HG02870 (cell line): ENCODE results near the gene TNS1.

Experiments
- ATAC-seq: cut with Tn5 transposase; IDR thresholded peaks from one replicate; pipeline ENCODE4 v1.9.1; 2021; ENCODE audit warnings: mild to moderate bottlenecking, moderate library complexity; ENCODE audit not compliant: unreplicated experiment

Gene TNS1

GRCh38 chr2:217983276-217984233 lies 19.2 kb downstream of the TNS1 start:
- no peak for ATAC-seq

DNA sequence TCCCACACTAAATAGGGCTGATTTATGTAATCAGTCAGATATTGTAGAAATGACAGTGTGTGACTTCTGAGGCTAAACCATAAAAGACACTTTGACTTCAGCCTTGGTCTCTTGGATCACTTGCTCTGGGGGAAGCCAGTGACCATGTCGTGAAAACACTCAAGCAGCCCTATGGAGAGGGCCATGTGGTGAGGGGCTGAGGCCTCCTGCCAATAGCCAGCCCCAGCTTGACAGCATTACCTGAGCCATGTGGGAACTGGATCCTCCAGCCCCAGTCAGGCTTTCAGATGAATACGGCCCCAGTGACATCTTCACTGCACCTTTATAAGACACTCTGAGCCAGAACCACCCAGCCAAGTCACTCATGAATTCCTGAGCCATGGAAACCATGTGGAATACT lies 20.8 kb downstream of the TNS1 start:
- no peak for ATAC-seq

GRCh38 chr2:217981084-217981730 lies 21.6 kb downstream of the TNS1 start:
- ATAC-seq: no peak

- ATAC-seq: no peak
These were observed 22.2 kb downstream of the TNS1 start for GRCh38 chr2:217980591-217980990.

DNA sequence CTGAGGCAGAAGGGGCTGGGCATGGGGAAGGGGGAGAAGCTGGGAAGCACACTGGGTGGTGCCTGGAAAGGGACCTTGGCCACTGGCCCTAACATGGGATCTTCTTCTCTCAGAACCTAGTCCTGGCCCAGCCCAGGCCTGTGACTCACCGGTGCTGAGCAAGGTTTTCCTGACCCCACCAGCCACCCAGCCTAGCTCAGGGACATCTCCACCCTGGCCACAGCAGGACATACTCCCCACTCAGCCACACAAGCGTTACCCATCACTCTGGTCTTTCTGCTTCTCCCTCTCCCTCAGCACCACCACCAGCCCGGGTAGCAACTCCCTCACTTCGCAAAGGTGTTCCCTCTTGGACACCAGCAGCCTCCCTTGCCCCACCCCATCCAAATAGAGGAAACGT lies 22.8 kb downstream of the TNS1 start:
- no peak for ATAC-seq

DNA sequence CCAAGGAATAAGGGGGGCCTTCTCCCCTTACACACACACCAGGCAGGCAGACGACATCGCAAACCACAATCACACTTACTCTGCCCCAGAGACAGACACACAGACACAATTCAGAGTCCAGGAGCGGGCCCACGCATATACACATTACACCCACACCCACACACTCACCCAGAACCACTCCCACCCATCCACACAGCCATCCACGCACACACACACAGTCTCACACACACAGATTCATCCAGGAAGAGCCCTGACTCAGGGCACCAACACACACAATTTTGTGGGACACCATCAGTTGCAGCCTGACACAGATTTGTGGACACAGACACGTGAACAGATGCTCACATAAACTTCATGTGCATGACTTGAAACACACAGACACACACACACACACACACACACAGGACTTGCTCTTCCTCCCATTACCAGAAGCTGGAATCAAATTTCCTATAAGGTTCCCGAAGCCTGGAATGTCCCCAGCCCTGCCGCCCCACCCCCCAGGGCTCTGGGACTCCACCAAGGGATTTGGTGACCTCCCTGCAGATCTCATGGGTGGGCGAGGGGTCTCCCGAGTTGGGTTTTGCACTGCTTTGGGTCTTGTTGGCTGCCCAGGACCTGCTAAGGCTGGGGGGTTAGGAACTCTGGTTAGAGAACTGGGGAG lies 23.5 kb downstream of the TNS1 start:
- no peak for ATAC-seq

GRCh38 chr2:217978536-217979150 lies 24.2 kb downstream of the TNS1 start:
- ATAC-seq: no peak

DNA sequence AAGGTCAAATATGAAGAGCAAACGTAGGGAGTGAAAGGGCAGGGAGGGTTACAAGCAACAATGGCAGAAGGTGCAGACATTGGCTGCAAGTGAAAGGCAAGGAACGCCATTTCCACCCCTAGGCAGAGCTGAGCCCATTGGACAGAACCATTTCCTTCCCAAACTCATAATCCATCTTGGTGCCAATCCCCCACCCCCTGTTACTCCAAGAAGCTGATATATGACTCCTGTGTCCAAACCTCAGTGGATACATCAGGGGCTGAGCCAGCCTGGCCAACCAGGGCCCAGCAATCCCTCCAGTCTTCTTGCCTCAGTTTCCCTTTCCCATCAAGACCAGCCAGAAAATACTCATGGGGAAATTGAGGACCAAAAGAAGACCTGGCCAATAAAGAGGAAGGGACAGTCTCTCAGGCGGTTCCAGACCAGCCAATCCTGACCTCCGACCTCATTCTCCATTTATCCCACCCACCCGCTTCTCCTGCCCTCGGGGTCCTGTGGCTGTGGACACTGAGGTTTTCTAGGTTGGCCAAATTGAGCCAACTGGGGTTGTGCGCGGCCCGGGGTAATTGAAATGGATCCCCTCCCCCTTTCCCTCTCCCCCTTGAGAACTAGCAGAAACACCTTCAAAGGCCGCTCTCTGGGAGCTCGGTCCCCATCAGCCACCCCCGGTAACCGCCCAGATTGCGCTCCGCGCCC lies 24.8 kb downstream of the TNS1 start:
- no peak for ATAC-seq

DNA sequence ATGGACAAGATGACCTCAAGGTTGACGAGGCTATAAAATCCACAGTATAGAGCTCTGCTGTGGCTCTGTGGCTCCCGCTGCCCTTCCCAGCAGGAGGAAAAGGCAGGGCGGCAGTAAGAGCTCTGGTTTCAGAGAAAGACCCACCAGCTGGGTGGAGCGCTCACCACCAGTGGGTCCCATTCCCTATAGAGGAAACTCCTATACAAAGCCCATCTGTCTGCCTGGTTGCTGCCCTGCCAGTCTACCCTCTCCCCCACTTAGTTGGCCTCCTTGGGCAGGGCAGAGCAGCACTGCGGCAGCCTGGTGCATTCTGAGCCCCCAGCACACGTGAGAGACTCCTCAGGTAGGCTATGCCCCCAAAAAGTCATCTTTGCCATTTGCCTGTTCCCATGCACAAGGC lies 26.5 kb downstream of the TNS1 start:
- no peak for ATAC-seq

DNA sequence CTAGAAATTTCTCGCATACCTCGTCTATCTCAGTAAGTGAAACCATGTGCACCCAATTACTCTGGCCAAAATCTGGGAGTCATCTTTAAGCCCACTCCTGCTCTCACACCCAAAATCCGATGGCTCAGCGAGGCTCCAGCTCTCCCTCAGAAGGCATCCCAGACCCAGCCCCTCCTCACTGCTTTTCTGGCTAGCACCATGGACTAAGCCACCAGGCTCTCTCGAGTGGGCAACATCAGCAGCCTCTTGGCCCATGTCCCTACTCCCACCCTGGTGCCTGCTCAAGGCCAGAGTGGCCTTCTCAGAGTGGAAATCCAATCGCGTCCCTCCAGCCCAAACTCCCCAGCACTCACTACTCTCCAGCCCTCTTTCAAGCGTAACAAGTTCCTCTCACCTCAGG lies 27.2 kb downstream of the TNS1 start:
- ATAC-seq: no peak

- no peak for ATAC-seq
These were observed 28.3 kb downstream of the TNS1 start for GRCh38 chr2:217974389-217975005.

DNA sequence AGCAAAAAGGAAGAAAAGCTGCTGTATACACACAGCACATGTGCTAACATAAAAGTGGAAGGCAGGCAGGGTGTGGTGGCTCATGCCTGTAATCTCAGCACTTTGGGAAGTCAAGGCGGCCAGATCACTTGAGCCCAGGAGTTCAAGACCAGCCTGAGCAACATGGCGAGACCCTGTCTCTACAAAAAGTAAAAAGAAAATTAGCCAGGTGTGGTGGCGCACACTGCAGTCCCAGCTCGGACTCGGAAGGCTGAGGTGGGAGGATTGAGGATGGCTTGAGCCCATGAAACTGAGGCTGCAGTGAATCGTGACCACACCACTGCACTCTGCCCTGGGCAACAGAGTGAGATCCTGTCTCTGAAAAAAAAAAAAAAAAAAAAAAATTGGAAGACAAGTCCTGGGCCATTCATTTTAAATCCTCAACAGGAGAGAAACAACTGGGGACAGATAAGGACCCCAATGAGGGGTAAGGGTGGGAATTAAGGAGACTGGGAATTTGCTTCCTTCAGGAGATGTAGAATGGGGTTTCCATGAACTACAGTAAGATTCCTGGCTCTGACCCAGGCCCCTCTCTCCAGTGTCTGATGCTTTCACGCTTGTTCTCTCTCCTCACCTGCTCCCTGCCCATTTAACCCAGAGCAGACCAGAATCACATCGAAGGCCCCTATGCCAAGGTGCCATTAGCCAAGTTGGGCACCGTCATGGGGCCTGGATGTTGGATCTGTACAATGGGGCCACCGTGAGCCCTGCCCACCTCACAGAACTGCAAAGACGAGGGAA lies 29.6 kb downstream of the TNS1 start:
- ATAC-seq: no peak

- ATAC-seq: no peak
These were observed 30.3 kb downstream of the TNS1 start for GRCh38 chr2:217972490-217972889.

GRCh38 chr2:217972037-217972436 lies 30.8 kb downstream of the TNS1 start:
- no peak for ATAC-seq

- no peak for ATAC-seq
These were observed 31.6 kb downstream of the TNS1 start for GRCh38 chr2:217971166-217971565.

DNA sequence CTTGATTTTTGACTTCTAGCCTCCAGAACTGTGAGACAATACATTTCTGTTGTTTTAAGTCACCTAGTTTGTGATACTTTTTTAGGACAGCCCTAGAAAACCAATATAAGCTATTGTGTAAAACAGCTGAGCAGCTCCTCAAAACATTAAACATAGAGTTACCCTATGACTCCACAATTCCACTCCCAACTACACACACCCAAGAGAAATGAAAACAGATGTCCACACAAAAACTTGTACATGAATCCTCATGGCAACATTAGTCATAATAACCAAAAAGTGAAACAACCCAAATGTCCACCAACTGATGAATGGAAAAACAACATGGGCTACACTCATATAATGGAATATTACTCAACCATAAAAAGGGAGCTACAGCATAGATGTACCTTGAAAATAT lies 32.6 kb downstream of the TNS1 start:
- no peak for ATAC-seq

GRCh38 chr2:217969588-217969987 lies 33.2 kb downstream of the TNS1 start:
- no peak for ATAC-seq

- no peak for ATAC-seq
These were observed 34.8 kb downstream of the TNS1 start for GRCh38 chr2:217968023-217968422.

DNA sequence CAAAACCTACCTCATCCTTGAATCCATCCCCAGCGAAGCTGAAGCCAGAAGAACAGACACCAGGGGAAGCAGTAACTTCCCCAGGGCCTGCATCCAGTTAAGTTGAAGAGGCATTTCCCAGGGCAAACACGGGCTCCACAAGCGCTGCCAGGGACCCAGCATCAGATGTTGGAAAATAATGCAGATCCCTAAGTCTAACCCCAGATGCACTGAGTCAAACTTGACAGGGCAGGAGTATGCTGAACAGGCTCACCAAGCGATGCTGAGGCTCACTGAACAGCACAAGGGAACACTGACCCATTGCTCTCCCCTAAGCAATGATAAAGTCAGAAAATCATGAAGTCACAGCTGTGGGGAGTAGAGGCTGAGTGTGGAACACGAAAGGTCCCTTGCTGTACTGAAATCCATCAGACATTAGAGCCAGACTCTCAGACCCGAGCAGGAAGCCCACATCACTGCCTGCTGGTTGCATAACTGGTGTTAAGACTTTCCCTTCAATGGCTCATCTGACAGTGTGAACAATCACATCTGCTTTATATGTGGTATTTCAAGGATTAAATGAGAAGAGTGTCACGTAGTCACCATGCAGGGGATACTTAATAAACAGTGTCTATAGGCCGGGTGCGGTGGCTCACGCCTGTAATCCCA lies 36.2 kb downstream of the TNS1 start:
- no peak for ATAC-seq
